NCI-H1417 (cell line): Measurements from ENCODE around the gene UPK3A.
"Not testable (repeated sequence)": the region's sequence is repeated elsewhere in the genome, so short reads cannot be mapped to it uniquely, and the experiment has no call there.

Source experiments
- DNase-seq, 3 experiments: peaks; one replicate each; lab custom pipeline; 2025; lab: John Stamatoyannopoulos, UW

Gene UPK3A

DNA sequence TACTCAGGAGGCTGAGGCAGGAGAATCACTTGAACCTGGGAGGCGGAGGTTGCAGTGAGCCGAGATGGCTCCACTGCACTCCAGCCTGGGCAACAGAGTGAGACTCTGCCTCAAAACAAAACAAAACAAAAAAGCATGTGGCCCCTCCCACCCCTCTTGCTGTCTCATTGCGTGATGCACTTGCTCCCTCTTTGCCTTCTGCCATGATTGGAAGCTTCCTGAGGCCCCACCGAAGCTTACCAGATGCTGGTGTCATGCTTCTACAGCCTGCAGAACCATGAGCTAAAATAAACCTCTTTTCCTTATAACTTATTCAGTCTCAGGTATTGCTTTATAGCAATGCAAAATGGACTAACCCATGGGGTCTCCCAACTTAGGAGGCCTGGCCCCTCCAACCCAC is 26.8 kb upstream of the UPK3A start:
- DNase-seq: not testable (repeated sequence)

DNA sequence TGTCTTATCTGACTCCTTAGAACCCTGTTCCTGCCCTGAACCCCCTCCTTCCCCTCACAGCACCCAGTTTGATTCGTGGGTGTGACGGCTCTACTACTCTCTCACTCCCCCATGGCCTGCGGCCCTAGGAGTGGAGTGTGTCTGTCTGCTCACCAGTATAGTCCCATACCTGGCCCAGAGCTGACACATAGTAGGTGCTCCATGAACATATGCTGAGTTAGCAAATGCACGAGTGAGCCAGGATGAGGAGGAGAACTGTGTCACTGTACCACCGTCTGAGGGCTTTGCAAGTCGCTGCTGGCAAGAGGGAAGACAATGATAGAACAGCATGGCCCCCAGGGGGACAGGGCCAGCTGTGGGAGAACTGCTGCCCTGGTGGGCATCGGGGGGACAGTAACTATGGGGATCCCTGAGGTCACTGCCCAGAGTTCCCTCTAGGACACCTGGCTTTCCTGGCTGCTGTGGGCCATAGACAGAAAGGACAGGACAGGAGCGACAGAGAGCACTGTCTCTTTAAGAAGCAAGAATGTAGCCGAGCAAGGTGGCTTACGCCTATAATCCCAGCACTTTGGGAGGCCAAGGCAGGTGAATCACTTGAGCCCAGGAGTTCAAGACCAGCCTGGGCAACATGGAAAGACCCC is 24.9 kb upstream of the UPK3A start:
- DNase-seq: no peak

GRCh38 chr22:45260395-45260759 is 24.4 kb upstream of the UPK3A start:
- not testable (repeated sequence) for DNase-seq

GRCh38 chr22:45261407-45262088 is 23.2 kb upstream of the UPK3A start:
- DNase-seq: peak in 1 of 3 experiments; percentile 4

DNA sequence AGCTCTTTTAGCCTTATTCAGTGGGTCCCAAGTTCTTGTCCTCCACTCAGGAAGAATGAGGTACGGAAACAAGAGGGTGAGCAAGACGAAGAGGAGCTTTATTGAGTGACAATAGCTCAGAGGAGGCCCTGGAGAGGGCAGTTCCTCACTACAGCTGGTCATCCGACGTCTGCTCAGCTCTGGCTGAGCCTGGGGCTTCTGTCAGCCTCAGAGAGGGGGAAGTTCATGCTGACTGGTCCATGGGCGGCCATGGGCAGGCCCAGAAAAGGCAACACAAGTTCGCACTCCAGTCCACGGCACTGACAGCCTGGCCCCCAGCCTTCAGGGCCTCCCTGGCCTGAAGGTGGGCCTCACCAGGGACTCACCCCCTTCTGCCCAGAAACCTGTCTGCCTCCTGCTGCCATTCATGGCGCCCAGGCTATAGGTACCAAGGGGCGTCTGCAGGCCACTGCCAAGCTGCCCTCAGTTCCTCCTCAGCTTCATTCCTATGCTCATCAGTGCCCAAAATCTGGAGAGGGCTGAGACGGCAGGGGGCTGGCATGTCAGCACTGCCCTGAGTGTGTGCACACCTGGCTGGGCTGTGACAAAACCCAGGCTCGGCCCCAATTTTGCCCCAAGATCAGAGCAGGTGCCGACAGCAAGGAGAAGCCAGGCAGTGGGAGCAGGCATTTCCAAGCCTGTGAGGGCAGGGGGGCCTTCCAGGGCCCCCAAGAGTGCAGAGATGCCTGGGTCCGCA is 22.4 kb upstream of the UPK3A start:
- no peak for DNase-seq

DNA sequence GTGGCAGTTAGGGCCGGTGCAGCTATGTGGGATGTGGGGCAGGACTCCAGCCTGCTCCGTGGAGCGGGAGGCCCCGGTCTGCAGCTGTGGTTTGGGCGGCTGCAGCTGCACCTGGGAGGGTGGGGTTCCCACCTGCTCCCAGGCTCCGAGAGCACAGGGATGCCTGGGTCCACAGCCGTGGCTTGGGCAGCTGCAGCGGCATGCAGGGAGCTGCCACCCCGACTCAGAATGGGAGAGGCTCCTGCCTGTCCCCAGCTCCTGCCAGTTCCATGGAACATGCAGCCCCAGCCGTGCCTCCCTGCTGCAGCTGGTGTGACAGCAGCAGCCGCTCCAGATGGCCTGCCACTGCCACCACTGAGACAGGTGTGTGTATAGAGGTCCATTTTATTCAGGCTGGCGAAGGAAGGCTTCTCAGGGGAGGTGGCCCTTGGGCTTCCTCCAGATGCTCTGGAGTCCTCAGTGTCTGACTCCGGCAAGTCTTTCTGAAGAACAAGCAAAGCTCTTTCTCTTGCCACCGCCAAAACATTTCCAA is 21.8 kb upstream of the UPK3A start:
- DNase-seq: no peak

DNA sequence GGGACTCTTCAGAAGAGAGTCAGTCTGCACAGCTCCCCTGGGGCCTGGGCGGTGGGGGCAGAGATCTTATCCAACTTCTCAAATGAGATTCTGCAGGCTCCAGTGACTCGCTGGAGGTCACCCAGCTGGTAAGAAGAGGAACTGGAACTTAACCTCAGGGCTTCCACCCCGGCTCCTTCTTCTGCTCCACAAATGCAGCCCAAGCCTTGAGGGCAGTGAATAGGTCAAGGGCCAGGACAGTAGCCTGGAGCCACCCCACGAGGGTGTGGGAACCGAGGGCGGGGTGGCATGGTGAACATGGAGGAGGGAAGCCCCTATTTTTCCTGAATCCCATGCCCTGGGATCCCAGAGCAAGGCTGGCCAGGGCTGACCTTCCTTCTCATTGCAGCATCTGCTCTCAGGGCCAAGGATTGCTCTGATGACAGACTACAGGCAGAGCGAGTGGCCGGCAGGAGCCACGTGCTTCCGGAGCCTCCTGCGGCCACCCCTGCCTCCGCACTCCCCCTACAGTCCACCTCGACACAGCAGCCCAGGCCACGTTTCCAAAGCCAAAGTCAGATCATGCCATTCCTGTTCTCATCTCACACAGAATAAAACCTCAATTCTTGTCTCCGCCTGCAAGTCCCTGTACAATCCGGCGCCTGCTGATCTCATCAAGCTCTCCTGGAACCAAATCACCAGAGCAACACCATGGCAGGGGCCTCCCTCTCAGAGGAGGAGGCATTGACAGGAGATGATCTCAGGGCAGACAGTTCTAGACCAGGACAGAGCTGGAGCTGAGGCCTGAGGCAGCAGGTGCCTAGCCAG is 21.1 kb upstream of the UPK3A start:
- peak in 2 of 3 experiments; percentile 11 to 65 for DNase-seq

- DNase-seq: no peak
These were observed 19.2 kb upstream of the UPK3A start for GRCh38 chr22:45265535-45265934.

DNA sequence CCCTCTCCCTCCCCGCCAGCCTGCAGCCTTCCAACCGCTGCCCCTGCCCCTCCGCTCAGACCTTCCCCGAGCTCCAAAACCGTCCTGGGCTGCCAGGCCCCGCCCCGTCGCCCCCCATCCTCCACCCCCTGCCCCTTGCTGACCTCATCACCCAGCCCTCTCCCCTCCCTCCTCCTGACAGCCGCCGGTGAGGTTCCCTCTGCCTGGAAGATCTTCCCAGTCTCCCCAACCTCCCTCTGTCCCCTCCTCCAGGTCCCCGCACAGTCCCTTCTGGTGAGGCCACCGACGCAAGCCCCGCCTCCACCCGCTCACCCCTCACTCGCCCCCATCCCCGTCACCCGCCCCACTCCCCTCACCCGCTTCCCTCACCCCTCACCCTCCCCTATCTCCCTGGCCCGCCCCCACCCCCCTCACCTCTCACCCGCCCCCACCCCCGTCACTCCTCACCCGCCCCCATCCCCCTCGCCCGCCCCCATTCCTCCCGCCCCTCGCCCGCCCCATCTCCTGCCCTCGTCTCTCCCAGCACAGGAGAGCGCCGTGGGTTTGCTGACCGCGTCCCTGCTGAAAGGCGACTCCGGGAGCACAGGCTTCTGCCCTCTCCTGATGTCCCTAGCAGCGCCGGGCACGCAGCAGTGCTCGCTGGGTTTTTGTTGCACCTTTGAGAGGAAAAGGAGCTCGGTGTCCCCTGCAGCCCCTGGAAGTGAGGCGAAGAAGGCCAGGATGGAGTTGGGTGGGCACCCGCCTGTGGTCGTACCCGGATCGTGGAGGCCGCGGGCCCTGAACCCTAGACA is 16.4 kb upstream of the UPK3A start:
- peak; percentile 19 to 69 (median 60) for DNase-seq

DNA sequence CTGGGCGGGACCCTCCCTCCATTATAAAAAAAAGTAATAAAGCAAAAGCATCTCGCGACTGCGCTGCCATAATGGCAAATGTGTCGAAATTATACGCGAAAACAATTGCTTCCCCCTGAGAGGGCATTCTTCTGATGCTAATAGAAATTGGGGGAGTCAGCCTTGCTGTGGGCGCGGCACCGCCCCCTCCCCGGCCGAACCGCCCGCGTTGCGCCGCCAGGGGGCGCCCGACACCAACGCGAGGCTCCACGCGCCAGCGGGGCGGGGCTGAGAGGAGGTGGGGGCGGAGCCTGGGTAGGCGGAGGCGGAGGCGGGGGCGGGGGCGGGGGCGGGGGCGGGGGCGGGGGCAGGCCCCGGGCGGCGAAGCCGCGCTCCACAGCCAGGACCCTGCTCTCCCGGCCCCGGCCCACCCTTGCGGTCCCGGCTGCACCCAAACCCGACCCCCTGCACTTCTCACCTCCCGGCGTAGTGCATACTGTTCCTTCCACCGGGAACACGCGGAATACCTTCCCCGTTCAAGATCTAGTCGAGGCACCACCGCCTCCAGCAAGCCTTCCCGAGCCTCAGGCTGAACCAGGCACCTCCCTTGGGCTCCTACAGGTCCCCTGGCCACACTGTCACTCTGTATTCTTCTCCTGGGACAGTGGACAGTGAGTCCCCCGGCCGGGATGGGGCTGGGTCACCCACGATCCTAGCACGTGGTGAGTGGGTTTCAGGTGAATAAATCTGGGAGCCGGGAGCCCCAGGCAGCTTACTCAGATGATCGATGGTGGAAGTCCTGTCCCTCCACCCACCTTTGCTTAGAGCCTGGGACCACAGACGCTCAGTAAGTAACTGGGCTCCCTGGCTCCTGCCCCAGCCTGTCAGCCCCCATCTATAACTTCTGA is 15.5 kb upstream of the UPK3A start:
- peak; percentile 60 to 74 (median 65) for DNase-seq

GRCh38 chr22:45270095-45271020 is 14.4 kb upstream of the UPK3A start:
- DNase-seq: no peak

GRCh38 chr22:45271667-45272201 is 13.0 kb upstream of the UPK3A start:
- DNase-seq: no peak

DNA sequence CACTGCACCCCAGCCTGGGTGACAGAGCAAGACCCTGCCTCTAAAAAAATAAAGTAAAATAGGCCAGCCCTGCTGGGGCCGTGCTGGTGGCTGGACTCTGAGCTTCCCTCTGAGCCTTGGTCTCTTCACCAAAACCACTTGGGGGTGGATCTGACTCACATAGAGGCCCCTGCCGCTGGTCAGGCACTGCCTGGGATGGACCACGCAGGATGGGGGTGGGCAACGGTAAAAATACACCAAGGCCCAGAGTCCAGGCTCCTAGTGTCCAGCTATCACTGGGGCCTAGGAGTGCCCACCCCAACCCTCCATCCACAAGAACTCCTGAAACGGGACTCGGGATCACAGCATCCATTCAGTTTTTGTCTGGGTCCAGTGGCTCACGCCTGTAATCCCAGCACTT is 12.3 kb upstream of the UPK3A start:
- no peak for DNase-seq

- no peak for DNase-seq
These were observed 11.2 kb upstream of the UPK3A start for GRCh38 chr22:45273452-45274075.

- peak in 1 of 3 experiments; percentile 32 for DNase-seq
These were observed 8.1 kb upstream of the UPK3A start for GRCh38 chr22:45276507-45277105.

GRCh38 chr22:45277720-45278119 is 7.0 kb upstream of the UPK3A start:
- DNase-seq: not testable (repeated sequence)

DNA sequence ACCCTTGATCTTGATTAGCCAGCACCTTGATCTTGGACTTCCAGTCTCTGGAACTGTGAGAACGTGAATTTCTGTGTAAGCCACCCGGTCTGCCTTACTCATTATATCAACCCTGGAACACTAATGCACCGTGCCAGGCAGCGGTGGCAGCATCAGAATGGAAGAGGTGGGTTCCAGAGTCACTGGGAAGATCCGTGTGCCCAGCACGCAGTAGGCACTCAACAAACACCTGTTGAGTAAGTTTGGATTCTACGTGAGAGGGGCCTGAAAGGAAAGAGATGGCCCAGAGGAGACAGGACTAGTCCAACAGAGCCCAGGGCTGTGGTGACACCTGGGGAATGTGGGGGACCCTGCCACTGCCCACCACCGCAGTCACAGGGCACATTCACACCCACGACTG is 6.6 kb upstream of the UPK3A start:
- no peak for DNase-seq

- DNase-seq: no peak
These were observed 4.2 kb upstream of the UPK3A start for GRCh38 chr22:45280587-45280980.
